H1 (cell line): ENCODE data around the gene GJE1. TPM values are rescaled to one million over a fixed set of nuclear protein-coding genes. Genes with fewer than 3 reads are reported as not detected.

Experiments used
- CTCF ChIA-PET: fragments of 300-600 bp; sonication (Branson Sonifier 250); formaldehyde crosslinking; loops from one replicate; lab custom pipeline; 2021; ENCODE audit not compliant: partially characterized antibody; lab: Charles Lee
- POLR2A ChIA-PET: fragments of 300-600 bp; sonication (Branson Sonifier 250); formaldehyde crosslinking; loops from one replicate; lab custom pipeline; 2021; ENCODE audit warnings: inconsistent platforms; ENCODE audit not compliant: partially characterized antibody; lab: Charles Lee
- DNase-seq, 2 experiments: peaks; one replicate each; pipeline versions ENCODE4 v3.0.0 to v3.0.0-alpha.2; 2010 to 2022; ENCODE audit warnings: low spot score in 2 of 2, low read depth in 1 of 2, mixed read lengths in 1 of 2
- FAIRE-seq: peaks from 2 replicates; lab custom pipeline; 2011; peaks lifted over from hg19 to GRCh38; lab: Jason Lieb, UNC
- H2AFZ ChIP-seq: 2 replicates; pipeline ENCODE4 v1.8.1; 2012; ENCODE audit warnings: low read length, inconsistent platforms
- H2AK5ac ChIP-seq: 2 replicates; pipeline ENCODE4 v1.6.1; 2013; ENCODE audit warnings: low read depth, low read length
- H2BK120ac ChIP-seq: replicated peaks from 2 replicates; pipeline ENCODE3; 2013; ENCODE audit warnings: low read depth, low read length, inconsistent platforms
- H2BK12ac ChIP-seq: 2 replicates; pipeline ENCODE4 v1.6.1; 2013; ENCODE audit warnings: low read depth, low read length
- H2BK15ac ChIP-seq: 2 replicates; pipeline ENCODE4 v1.6.1; 2013; ENCODE audit warnings: low read length
- H2BK20ac ChIP-seq: 2 replicates; pipeline ENCODE4 v1.6.1; 2013; ENCODE audit warnings: low read length
- H2BK5ac ChIP-seq: 2 replicates; pipeline ENCODE4 v1.6.1; 2013; ENCODE audit warnings: low read depth, low read length
- H3K14ac ChIP-seq: 2 replicates; pipeline ENCODE4 v1.6.1; 2013; ENCODE audit warnings: inconsistent platforms; ENCODE audit not compliant: insufficient read length
- H3K18ac ChIP-seq: 2 replicates; pipeline ENCODE4 v1.6.1; 2013; ENCODE audit warnings: low read length; ENCODE audit errors: extremely low read depth
- H3K23ac ChIP-seq: 2 replicates; pipeline ENCODE4 v1.6.1; 2013; ENCODE audit warnings: inconsistent platforms; ENCODE audit not compliant: insufficient read length
- H3K23me2 ChIP-seq: 2 replicates; pipeline ENCODE4 v1.6.1; 2013; ENCODE audit warnings: low read depth, low read length
- H3K27ac ChIP-seq: 2 replicates; pipeline ENCODE4 v1.6.1; 2011; ENCODE audit warnings: low read depth, low read length, inconsistent platforms
- H3K27me3 ChIP-seq, 4 experiments: replicated peaks in 1 of 4; 1 replicate in 1 of 4; 2 replicates in 3 of 4; pipeline versions ENCODE4 v1.6.1 to v1.8.1; 2011 to 2013; ENCODE audit warnings: low read length in 3 of 4, mild to moderate bottlenecking in 3 of 4, inconsistent platforms in 2 of 4, mixed read lengths in 2 of 4, moderate library complexity in 1 of 4; ENCODE audit not compliant: control insufficient read depth in 3 of 4, insufficient read depth in 3 of 4; ENCODE audit errors: extremely low read depth in 1 of 4
- H3K36me3 ChIP-seq, 4 experiments: 2 replicates each; pipeline versions ENCODE4 v1.6.1 to v1.8.1; 2011 to 2013; ENCODE audit warnings: mild to moderate bottlenecking in 4 of 4, low read length in 3 of 4, moderate library complexity in 2 of 4, control low read depth in 1 of 4, inconsistent platforms in 1 of 4; ENCODE audit not compliant: insufficient read depth in 4 of 4, control insufficient read depth in 2 of 4
- H3K4ac ChIP-seq: replicated peaks from 2 replicates; pipeline ENCODE3; 2013; ENCODE audit warnings: low read length, low read depth, mixed read lengths, inconsistent platforms; ENCODE audit not compliant: insufficient read length
- H3K4me1 ChIP-seq, 4 experiments: replicated peaks in 1 of 4; 1 replicate in 1 of 4; 2 replicates in 3 of 4; pipeline versions ENCODE4 v1.6.1 to v1.8.1; 2011 to 2013; ENCODE audit warnings: low read length in 3 of 4, inconsistent platforms in 2 of 4, mixed read lengths in 1 of 4; ENCODE audit not compliant: insufficient read depth in 4 of 4, control insufficient read depth in 3 of 4
- H3K4me2 ChIP-seq, 2 experiments: 2 replicates each; pipeline versions ENCODE4 v1.6.1 to v1.8.1; 2011 to 2013; ENCODE audit warnings: low read depth in 2 of 2, low read length in 2 of 2, control low read depth in 1 of 2, inconsistent platforms in 1 of 2, mild to moderate bottlenecking in 1 of 2; ENCODE audit not compliant: insufficient read depth in 1 of 2
- H3K4me3 ChIP-seq, 4 experiments: fragments of 200-600, 300-600 bp in 1 of 4; sonication (generic), shearing (Covaris generic), sonication (Bioruptor Twin) in 1 of 4; 2 replicates each; pipeline versions ENCODE4 v1.5.1 to v1.8.1; 2011 to 2016; ENCODE audit warnings: low read length in 4 of 4, low read depth in 3 of 4, control low read depth in 2 of 4, inconsistent platforms in 2 of 4, mild to moderate bottlenecking in 2 of 4, mixed read lengths in 1 of 4, moderate library complexity in 1 of 4; ENCODE audit not compliant: insufficient read depth in 2 of 4; ENCODE audit errors: extremely low read depth in 1 of 4
- H3K56ac ChIP-seq: replicated peaks from 2 replicates; pipeline ENCODE3; 2013; ENCODE audit warnings: low read depth, mild to moderate bottlenecking, mixed read lengths, low read length, inconsistent platforms; ENCODE audit not compliant: insufficient read length
- H3K79me1 ChIP-seq: 2 replicates; pipeline ENCODE4 v1.6.1; 2013; ENCODE audit warnings: low read depth, low read length, control low read depth
- H3K79me2 ChIP-seq, 2 experiments: 2 replicates each; pipeline versions ENCODE4 v1.6.1 to v1.8.1; 2012 to 2013; ENCODE audit warnings: low read length in 2 of 2, mild to moderate bottlenecking in 2 of 2, inconsistent platforms in 1 of 2; ENCODE audit not compliant: insufficient read depth in 2 of 2, control insufficient read depth in 1 of 2
- H3K9ac ChIP-seq, 4 experiments: replicated peaks in 1 of 4; 1 replicate in 1 of 4; 2 replicates in 3 of 4; pipeline versions ENCODE4 v1.6.1 to v1.8.1; 2011 to 2013; ENCODE audit warnings: low read depth in 3 of 4, low read length in 3 of 4, control low read depth in 2 of 4, mild to moderate bottlenecking in 2 of 4, moderate library complexity in 2 of 4, inconsistent platforms in 1 of 4; ENCODE audit errors: extremely low read depth in 1 of 4
- H3K9me3 ChIP-seq, 2 experiments: 2 replicates each; pipeline versions ENCODE4 v1.6.1 to v1.8.1; 2012 to 2013; ENCODE audit warnings: mild to moderate bottlenecking in 2 of 2, moderate library complexity in 2 of 2, control low read depth in 1 of 2, inconsistent platforms in 1 of 2, low read depth in 1 of 2, low read length in 1 of 2, mixed read lengths in 1 of 2; ENCODE audit not compliant: insufficient read depth in 2 of 2
- H4K20me1 ChIP-seq, 2 experiments: replicated peaks in 1 of 2; 2 replicates each; pipeline versions ENCODE3 to v1.8.1; 2011 to 2013; ENCODE audit warnings: inconsistent platforms in 2 of 2, low read length in 2 of 2, mild to moderate bottlenecking in 1 of 2; ENCODE audit not compliant: insufficient read depth in 2 of 2, control insufficient read depth in 1 of 2
- H4K5ac ChIP-seq: 2 replicates; pipeline ENCODE4 v1.6.1; 2013; ENCODE audit warnings: low read length, low read depth, mixed read lengths, inconsistent platforms; ENCODE audit not compliant: insufficient read length
- H4K8ac ChIP-seq: 2 replicates; pipeline ENCODE4 v1.8.0; 2013; ENCODE audit warnings: mild to moderate bottlenecking, moderate library complexity, low read length, inconsistent platforms; ENCODE audit not compliant: insufficient read depth; ENCODE audit errors: extremely low read depth
- H4K91ac ChIP-seq: replicated peaks from 2 replicates; pipeline ENCODE3; 2013; ENCODE audit warnings: low read length, mixed read lengths, inconsistent platforms; ENCODE audit not compliant: insufficient read length
- CHD1 ChIP-seq: IDR thresholded peaks from 2 replicates; pipeline ENCODE4 v1.6.1; 2012; ENCODE audit warnings: low read depth, low read length, improper control_type of control experiment
- EGR1 ChIP-seq: IDR thresholded peaks from 2 replicates; pipeline ENCODE4 v1.6.1; 2011; ENCODE audit warnings: low read depth, low read length, borderline replicate concordance
- NRF1 ChIP-seq: IDR thresholded peaks from 2 replicates; pipeline ENCODE4 v1.6.1; 2011; ENCODE audit warnings: mild to moderate bottlenecking, low read depth, low read length, improper control_type of control experiment
- YY1 ChIP-seq: IDR thresholded peaks from 2 replicates; pipeline ENCODE4 v1.6.1; 2011; ENCODE audit warnings: low read depth, mild to moderate bottlenecking, low read length
- WGBS, 2 experiments: shearing (Covaris generic) in 1 of 2; methylation state at CpG; one replicate each; pipeline versions ENCODE4 v1.1.6 to v1.1.7; 2013 to 2015; ENCODE audit warnings: low lambda C conversion rate in 2 of 2, mixed read lengths in 2 of 2, inconsistent platforms in 1 of 2, low coverage in 1 of 2, missing lambda C conversion rate in 1 of 2; ENCODE audit not compliant: insufficient replicate concordance in 2 of 2, insufficient coverage in 1 of 2, insufficient read length in 1 of 2; ENCODE audit errors: extremely low coverage in 1 of 2, missing lambda C conversion rate in 1 of 2; 5-methylcytosine and 5-hydroxymethylcytosine counted together
- long read RNA-seq, 2 experiments: library from RNA in 1 of 2; library from capped mRNA in 1 of 2; stranded (forward); transcript quantifications; one replicate each; pipeline ENCODE4 v2.0.0, GENCODE V29; 2021; ENCODE audit warnings: inconsistent platforms in 1 of 2
- polyA minus RNA-seq, 3 experiments: library from RNA; depleted of rRNA, polyadenylated mRNA; stranded (reverse); fragments of >200 nt; gene quantifications; 1 replicate in 2 of 3; 2 replicates in 1 of 3; pipeline ENCODE4 v1.2.3, GENCODE V29; 2011
- polyA plus RNA-seq, 7 experiments: library from polyadenylated mRNA; depleted of rRNA in 3 of 7; stranded (reverse) in 5 of 7; unstranded in 2 of 7; fragments of >200 nt in 5 of 7; fragments of 200-250 nt in 2 of 7; gene quantifications; 1 replicate in 5 of 7; 2 replicates in 1 of 7; 4 replicates in 1 of 7; pipeline versions ENCODE4 v1.2.1 to v1.2.3, GENCODE V29; 2011 to 2013; ENCODE audit warnings: missing spikeins in 2 of 7, mixed read lengths in 2 of 7
- total RNA-seq: library from RNA; stranded (reverse); fragmentation: NEBNext Ultra II Directional; extraction: Animal tissue kit (Norgen Biotek cat#: 25700); gene quantifications from 2 replicates; pipeline ENCODE4 v1.2.1, GENCODE V29; 2021
- TF ChIP-seq, protein P1 (sequence below), 3 experiments: IDR thresholded peaks; 1 replicate in 2 of 3; 2 replicates in 1 of 3; pipeline versions ENCODE4 v1.5.1 to v1.6.1; 2011; ENCODE audit warnings: low read length in 3 of 3, mild to moderate bottlenecking in 3 of 3, inconsistent platforms in 2 of 3, low read depth in 1 of 3, moderate library complexity in 1 of 3; ENCODE audit not compliant: insufficient read depth in 1 of 3; ENCODE audit errors: control extremely low read depth in 1 of 3
- TF ChIP-seq, protein P2 (sequence below): IDR thresholded peaks from 2 replicates; pipeline ENCODE4 v1.6.1; 2012; ENCODE audit warnings: inconsistent platforms
- TF ChIP-seq, protein P3 (sequence below): IDR thresholded peaks from 2 replicates; pipeline ENCODE4 v1.6.1; 2011; ENCODE audit warnings: low read length, improper control_type of control experiment

Gene GJE1, protein sequence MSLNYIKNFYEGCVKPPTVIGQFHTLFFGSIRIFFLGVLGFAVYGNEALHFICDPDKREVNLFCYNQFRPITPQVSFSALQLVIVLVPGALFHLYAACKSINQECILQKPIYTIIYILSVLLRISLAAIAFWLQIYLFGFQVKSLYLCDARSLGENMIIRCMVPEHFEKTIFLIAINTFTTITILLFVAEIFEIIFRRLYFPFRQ
- total RNA-seq, result not detected in 2 replicates
- not detected in 2 replicates for polyA plus RNA-seq (2011; rRNA removed)
- not detected for polyA plus RNA-seq (2011; cell fraction: cytosol; rRNA removed)
- polyA plus RNA-seq (2011; cell fraction: nucleus; rRNA removed), result not detected
- polyA plus RNA-seq (2012, experiment 1 of 2), result not detected in 4 replicates
- polyA plus RNA-seq (2012, experiment 2 of 2), result not detected
- polyA plus RNA-seq (2013, experiment 1 of 2), result not detected
- not detected for polyA plus RNA-seq (2013, experiment 2 of 2)
- polyA minus RNA-seq (2011; rRNA and poly(A)+ RNA removed), result not detected in 2 replicates
- not detected for polyA minus RNA-seq (2011; cell fraction: cytosol; rRNA and poly(A)+ RNA removed)
- not detected for polyA minus RNA-seq (2011; cell fraction: nucleus; rRNA and poly(A)+ RNA removed)
- long read RNA-seq, experiment 1, result 0 reads
- long read RNA-seq, experiment 2, result 0 reads

DNA sequence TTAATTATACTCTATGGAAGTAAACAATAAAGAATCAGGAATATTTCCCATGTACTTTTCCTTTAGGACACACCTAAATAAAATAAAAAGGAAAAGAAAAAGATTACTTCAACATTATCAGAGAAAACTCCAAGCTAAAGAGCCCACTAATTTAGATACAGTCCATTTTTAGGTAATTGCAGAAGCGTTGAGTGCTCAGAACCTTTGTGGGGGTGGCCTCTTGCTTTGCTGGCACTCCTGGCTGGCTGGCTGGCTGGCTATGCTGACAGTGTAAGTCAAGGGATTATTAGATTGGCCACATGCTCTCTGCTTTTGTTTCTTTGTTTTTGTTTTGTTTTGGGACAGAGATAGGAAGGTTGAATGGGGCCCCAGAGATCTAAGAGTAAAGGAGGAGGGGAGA is at the start of gene GJE1:
GJE1 (plus strand) TSS at position 301 of the 400 bp plus-strand sequence. CDS start 234 bp downstream, outside the sequence.
- Histone ChIP-seq H3K27me3 (no peaks in the 10 kb centered on the region), H4K91ac (no peak within 1 kb of the TSS), H4K8ac (no peak within 1 kb of the TSS), H3K9me3 (no peaks in the 10 kb centered on the region), H3K4me3 (no peak within 1 kb of the TSS), H2BK12ac (no peak within 1 kb of the TSS), H2BK5ac (no peak within 1 kb of the TSS), H2AFZ (peak within 1 kb of the TSS; percentile 72; the same call in 1 of the 2 replicates), H4K5ac (no peak within 1 kb of the TSS), H3K23me2 (no peaks in the 10 kb centered on the region), H3K4me1 (no peaks in the 10 kb centered on the region), H3K36me3 (no peaks in the 10 kb centered on the region), H3K18ac (no peak within 1 kb of the TSS), H2AK5ac (no peak within 1 kb of the TSS), H3K27ac (no peak within 1 kb of the TSS), H2BK120ac (no peak within 1 kb of the TSS), H3K23ac (no peak within 1 kb of the TSS), H4K20me1 (no peaks in the 10 kb centered on the region), H2BK15ac (no peak within 1 kb of the TSS), H3K9ac (no peak within 1 kb of the TSS), H3K56ac (no peak within 1 kb of the TSS), H2BK20ac (no peak within 1 kb of the TSS), H3K4me2 (no peak within 1 kb of the TSS), H3K79me1 (no peaks in the 10 kb centered on the region), H3K4ac (no peak within 1 kb of the TSS), H3K79me2 (no peaks in the 10 kb centered on the region), H3K14ac (no peak within 1 kb of the TSS)
- DNase-seq (no peak), FAIRE-seq (no peak)
- CTCF ChIA-PET, result interaction anchor here (1.3 kb wide), 1 partner anchor 14 kb away, joined by 5 read pairs; the partner anchor contains the start of genes NMBR and VTA1
- POLR2A ChIA-PET, result no interaction called here
- WGBS, 2 experiments, result 76% methylated on average over 1 of the region's 1 CpG; no CpG with 5 or more reads in 1 of the 2 experiments
- TF ChIP-seq NRF1 (no peak), YY1 (no peak), CHD1 (no peak), EGR1 (no peak)
- TF ChIP-seq, protein P1, sequence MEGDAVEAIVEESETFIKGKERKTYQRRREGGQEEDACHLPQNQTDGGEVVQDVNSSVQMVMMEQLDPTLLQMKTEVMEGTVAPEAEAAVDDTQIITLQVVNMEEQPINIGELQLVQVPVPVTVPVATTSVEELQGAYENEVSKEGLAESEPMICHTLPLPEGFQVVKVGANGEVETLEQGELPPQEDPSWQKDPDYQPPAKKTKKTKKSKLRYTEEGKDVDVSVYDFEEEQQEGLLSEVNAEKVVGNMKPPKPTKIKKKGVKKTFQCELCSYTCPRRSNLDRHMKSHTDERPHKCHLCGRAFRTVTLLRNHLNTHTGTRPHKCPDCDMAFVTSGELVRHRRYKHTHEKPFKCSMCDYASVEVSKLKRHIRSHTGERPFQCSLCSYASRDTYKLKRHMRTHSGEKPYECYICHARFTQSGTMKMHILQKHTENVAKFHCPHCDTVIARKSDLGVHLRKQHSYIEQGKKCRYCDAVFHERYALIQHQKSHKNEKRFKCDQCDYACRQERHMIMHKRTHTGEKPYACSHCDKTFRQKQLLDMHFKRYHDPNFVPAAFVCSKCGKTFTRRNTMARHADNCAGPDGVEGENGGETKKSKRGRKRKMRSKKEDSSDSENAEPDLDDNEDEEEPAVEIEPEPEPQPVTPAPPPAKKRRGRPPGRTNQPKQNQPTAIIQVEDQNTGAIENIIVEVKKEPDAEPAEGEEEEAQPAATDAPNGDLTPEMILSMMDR (IDR thresholded peaks at IDR 0.05; ENCODE audit: control extremely low read depth in 1 of 3, insufficient read depth in 1 of 3, low read depth in 1 of 3, low read length in 3 of 3), result no peak
- TF ChIP-seq, protein P2, sequence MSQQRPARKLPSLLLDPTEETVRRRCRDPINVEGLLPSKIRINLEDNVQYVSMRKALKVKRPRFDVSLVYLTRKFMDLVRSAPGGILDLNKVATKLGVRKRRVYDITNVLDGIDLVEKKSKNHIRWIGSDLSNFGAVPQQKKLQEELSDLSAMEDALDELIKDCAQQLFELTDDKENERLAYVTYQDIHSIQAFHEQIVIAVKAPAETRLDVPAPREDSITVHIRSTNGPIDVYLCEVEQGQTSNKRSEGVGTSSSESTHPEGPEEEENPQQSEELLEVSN, result no peak
- TF ChIP-seq, protein P3, sequence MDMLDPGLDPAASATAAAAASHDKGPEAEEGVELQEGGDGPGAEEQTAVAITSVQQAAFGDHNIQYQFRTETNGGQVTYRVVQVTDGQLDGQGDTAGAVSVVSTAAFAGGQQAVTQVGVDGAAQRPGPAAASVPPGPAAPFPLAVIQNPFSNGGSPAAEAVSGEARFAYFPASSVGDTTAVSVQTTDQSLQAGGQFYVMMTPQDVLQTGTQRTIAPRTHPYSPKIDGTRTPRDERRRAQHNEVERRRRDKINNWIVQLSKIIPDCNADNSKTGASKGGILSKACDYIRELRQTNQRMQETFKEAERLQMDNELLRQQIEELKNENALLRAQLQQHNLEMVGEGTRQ, result no peak
